Kidney (tissue), 14 donors: ENCODE data around the gene UTS2R. TPM values are rescaled to one million over a fixed set of nuclear protein-coding genes. Genes with fewer than 3 reads are reported as not detected.

Experiments used
- DNase-seq, 5 donors: peaks; one replicate each; pipeline ENCODE4 v3.0.0-alpha.2; 2013 to 2020
- FAIRE-seq: peaks from 2 replicates; lab custom pipeline; 2012; peaks lifted over from hg19 to GRCh38; lab: Jason Lieb, UNC
- H3K27ac ChIP-seq, 2 donors: one replicate each; pipeline ENCODE4 v1.7.0; 2013; ENCODE audit warnings: low read depth in 2 of 2, low read length in 2 of 2, inconsistent platforms in 1 of 2
- H3K27me3 ChIP-seq: one replicate; pipeline ENCODE4 v1.7.1; 2013; ENCODE audit warnings: low read length, inconsistent platforms; ENCODE audit not compliant: control insufficient read depth, insufficient read depth
- H3K36me3 ChIP-seq, 3 donors: one replicate each; pipeline versions ENCODE4 v1.7.0 to v1.7.1; 2013; ENCODE audit warnings: low read length in 3 of 3, control low read depth in 1 of 3, inconsistent platforms in 1 of 3; ENCODE audit not compliant: insufficient read depth in 3 of 3, control insufficient read depth in 2 of 3
- H3K4me1 ChIP-seq, 3 donors: one replicate each; pipeline versions ENCODE4 v1.7.0 to v1.7.1; 2013; ENCODE audit warnings: low read length in 3 of 3, inconsistent platforms in 1 of 3, low read depth in 1 of 3; ENCODE audit not compliant: control insufficient read depth in 2 of 3, insufficient read depth in 2 of 3
- H3K4me3 ChIP-seq, 3 donors: one replicate each; pipeline versions ENCODE4 v1.7.0 to v1.8.1; 2013; ENCODE audit warnings: low read length in 3 of 3, control low read depth in 1 of 3, inconsistent platforms in 1 of 3
- H3K9ac ChIP-seq, 3 donors: one replicate each; pipeline versions ENCODE4 v1.7.0 to v1.7.1; 2013; ENCODE audit warnings: low read length in 3 of 3, control low read depth in 1 of 3, inconsistent platforms in 1 of 3
- H3K9me3 ChIP-seq, 3 donors: one replicate each; pipeline versions ENCODE4 v1.7.0 to v1.7.1; 2013; ENCODE audit warnings: low read length in 3 of 3, control low read depth in 1 of 3, inconsistent platforms in 1 of 3; ENCODE audit not compliant: control insufficient read depth in 2 of 3, insufficient read depth in 1 of 3
- CTCF ChIP-seq: IDR thresholded peaks from 3 replicates; pipeline ENCODE4 v1.5.1; 2012; ENCODE audit warnings: mild to moderate bottlenecking, moderate library complexity, borderline replicate concordance; ENCODE audit not compliant: insufficient read depth; ENCODE audit errors: extremely low read depth
- intact Hi-C: fragments of 100-400 bp; cut with DNase I; formaldehyde crosslinking; loops from one replicate; pipeline ENCODE4 v1.11.1; 2022
- polyA plus RNA-seq: library from polyadenylated mRNA; stranded (reverse); fragments of 350-450 nt; fragmentation: Illumina TruSeq; extraction: RNeasy Lipid Tissue Mini Kit (QIAGEN cat#74804); gene quantifications from one replicate; pipeline ENCODE4 v1.2.3, GENCODE V29; 2014; ENCODE audit warnings: low read depth, low replicate concordance; ENCODE audit not compliant: insufficient read depth
- total RNA-seq: library from RNA; stranded (reverse); fragmentation: NEBNext Ultra II Directional; extraction: Animal tissue kit (Norgen Biotek cat#: 25700); gene quantifications from one replicate; pipeline ENCODE4 v1.2.1, GENCODE V29; 2021
- donor health status: control.
- donor health status: control.
- donor health status: control.
- donor health status: control.
- donor health status: control.
- donor health status: DM: yes; HTN: yes; CAD: no.
- donor health status: Normal renal cell carcinoma (clear cell type).

Gene UTS2R
- total and polyA plus RNA-seq, 2 donors from 2014 or later: not detected

GRCh38 chr17:82350182-82351030, 21.2 kb upstream of the UTS2R start:
- no peaks in the 10 kb centered on the region for H3K27me3 ChIP-seq
- H3K9me3 ChIP-seq: no peaks in the 10 kb centered on the region
- DNase-seq: no peak
- intact Hi-C loops: loop anchor here (10.0 kb wide), 1 partner anchor 424 kb away; no protein-coding TSS in a partner anchor
- TF ChIP-seq CTCF: no peak
- H3K4me3 ChIP-seq: no peak overlapping the region
- H3K36me3 ChIP-seq: no peaks in the 10 kb centered on the region
- no peak overlapping the region for H3K27ac ChIP-seq
- no peak for FAIRE-seq
- no peaks in the 10 kb centered on the region for H3K4me1 ChIP-seq
- H3K9ac ChIP-seq: no peak overlapping the region

DNA sequence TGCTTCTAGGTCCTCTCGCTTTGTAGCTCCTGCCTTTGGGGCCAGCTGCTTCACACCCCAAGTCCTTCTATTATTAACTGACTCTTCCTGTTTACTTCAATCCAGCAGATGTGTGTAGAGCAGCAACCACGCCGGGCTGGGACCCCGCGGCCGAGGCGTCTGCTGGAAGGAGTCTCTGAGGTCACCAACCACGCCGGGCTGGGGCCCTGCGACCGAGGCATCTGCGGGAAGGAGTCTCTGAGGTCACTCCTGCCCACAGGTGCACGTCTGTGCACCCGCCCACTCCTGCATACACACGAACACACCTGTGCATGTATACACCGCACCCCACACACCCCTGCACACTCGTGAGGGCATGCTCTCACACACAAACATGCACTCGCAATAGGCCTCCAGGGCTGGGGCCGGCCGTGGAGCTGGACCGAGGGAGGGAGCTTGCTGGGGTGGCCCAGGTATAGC, 20.3 kb upstream of the UTS2R start:
- no peak for FAIRE-seq
- no peak overlapping the region for H3K4me3 ChIP-seq
- intact Hi-C loops: loop anchor here (10.0 kb wide), 1 partner anchor 424 kb away; no protein-coding TSS in a partner anchor

DNA sequence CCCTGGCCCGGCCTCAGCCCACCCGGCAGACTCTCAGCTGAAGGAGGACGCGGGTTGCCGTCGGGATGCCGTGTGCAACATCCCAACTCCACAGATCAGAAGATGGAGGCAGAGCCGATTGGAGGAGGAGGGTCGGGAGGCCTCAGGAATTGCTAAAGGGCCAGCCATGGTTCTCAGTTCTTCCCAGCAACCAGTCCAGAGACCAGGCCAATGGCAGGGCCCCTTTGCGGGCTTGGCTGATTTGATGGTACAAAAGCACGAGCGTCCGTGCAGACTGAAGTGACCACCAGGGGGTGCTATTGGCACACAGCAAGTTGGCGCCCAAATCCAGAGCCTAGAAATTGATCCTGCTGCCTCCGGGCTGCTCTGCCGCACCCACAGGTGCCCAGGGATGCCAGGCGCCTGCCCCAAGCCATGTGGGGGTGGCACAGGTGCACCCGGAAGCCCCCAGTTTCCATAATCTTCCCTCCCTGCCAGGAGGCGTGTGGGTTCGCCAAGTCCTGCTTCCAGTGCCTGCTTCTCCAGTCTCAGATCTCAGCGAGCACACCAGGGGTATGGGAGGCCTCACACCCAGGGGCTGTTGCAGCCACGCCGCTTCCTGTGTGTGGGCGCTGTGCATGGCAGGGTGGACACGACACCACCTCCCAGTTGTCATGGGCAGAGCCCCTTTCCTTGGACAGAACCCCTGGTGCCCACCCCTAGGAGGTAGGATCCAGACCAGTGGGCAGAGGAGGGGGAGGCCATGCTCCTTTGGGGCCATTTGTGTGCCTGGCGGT, 19.7 kb upstream of the UTS2R start:
- intact Hi-C loops: loop anchor here (10.0 kb wide), 1 partner anchor 423 kb away; no protein-coding TSS in a partner anchor
- no peak overlapping the region for H3K9ac ChIP-seq
- FAIRE-seq: no peak
- TF ChIP-seq CTCF: peak; percentile 99
- DNase-seq: peak; percentile 90 to 94 (median 93)
- peaks cover 0 to 8% (median 0%) of the 10 kb centered on the region in 3 donors for H3K4me1 ChIP-seq
- no peaks in the 10 kb centered on the region for H3K36me3 ChIP-seq
- H3K27me3 ChIP-seq: no peaks in the 10 kb centered on the region
- H3K9me3 ChIP-seq: no peaks in the 10 kb centered on the region
- H3K4me3 ChIP-seq: no peak overlapping the region
- no peak overlapping the region for H3K27ac ChIP-seq

More for the DNA sequence above, 20.3 kb upstream of the UTS2R start:
- Histone ChIP-seq H3K27ac (no peak overlapping the region), H3K36me3 (no peaks in the 10 kb centered on the region), H3K9ac (no peak overlapping the region), H3K27me3 (no peaks in the 10 kb centered on the region), H3K4me1 (peaks cover 0 to 5% (median 0%) of the 10 kb centered on the region in 3 donors), H3K9me3 (no peaks in the 10 kb centered on the region)
- no peak for DNase-seq
- no peak for TF ChIP-seq CTCF
